Measurements from ENCODE around the gene PPP4C. TPM values are rescaled to one million over a fixed set of nuclear protein-coding genes. Genes with fewer than 3 reads are reported as not detected.

The PPP4C gene
- total RNA-seq, 1 donor from 2014 or later = 141 TPM

GRCh38 chr16:30060836-30061554, 14.8 kb upstream of the PPP4C start:
- Mint-ChIP-seq H3K4me1 (peaks cover 19% of the 10 kb centered on the region), H3K9me3 (no peaks in the 10 kb centered on the region), H3K27ac (ENCODE audit: unreplicated experiment) (no peak overlapping the region), H3K27me3 (ENCODE audit: low read depth) (no peaks in the 10 kb centered on the region), H3K4me3 (peak overlapping the region; percentile 21), H3K36me3 (ENCODE audit: low read depth) (no peaks in the 10 kb centered on the region)
- TF ChIP-seq, protein P1, sequence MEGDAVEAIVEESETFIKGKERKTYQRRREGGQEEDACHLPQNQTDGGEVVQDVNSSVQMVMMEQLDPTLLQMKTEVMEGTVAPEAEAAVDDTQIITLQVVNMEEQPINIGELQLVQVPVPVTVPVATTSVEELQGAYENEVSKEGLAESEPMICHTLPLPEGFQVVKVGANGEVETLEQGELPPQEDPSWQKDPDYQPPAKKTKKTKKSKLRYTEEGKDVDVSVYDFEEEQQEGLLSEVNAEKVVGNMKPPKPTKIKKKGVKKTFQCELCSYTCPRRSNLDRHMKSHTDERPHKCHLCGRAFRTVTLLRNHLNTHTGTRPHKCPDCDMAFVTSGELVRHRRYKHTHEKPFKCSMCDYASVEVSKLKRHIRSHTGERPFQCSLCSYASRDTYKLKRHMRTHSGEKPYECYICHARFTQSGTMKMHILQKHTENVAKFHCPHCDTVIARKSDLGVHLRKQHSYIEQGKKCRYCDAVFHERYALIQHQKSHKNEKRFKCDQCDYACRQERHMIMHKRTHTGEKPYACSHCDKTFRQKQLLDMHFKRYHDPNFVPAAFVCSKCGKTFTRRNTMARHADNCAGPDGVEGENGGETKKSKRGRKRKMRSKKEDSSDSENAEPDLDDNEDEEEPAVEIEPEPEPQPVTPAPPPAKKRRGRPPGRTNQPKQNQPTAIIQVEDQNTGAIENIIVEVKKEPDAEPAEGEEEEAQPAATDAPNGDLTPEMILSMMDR (conservative IDR thresholded peaks at IDR 0.05) = no peak
- DNase-seq (ENCODE audit: low read depth, low spot score) = no peak

GRCh38 chr16:30063278-30063892, 12.4 kb upstream of the PPP4C start:
- Mint-ChIP-seq H3K4me1 (peaks cover 33% of the 10 kb centered on the region), H3K27me3 (ENCODE audit: low read depth) (no peaks in the 10 kb centered on the region), H3K27ac (ENCODE audit: unreplicated experiment) (no peak overlapping the region), H3K36me3 (ENCODE audit: low read depth) (peaks cover 8% of the 10 kb centered on the region), H3K4me3 (peak overlapping the region; percentile 98), H3K9me3 (no peaks in the 10 kb centered on the region)
- TF ChIP-seq, protein P1 (conservative IDR thresholded peaks at IDR 0.05) = no peak
- DNase-seq (ENCODE audit: low read depth, low spot score) = no peak

DNA sequence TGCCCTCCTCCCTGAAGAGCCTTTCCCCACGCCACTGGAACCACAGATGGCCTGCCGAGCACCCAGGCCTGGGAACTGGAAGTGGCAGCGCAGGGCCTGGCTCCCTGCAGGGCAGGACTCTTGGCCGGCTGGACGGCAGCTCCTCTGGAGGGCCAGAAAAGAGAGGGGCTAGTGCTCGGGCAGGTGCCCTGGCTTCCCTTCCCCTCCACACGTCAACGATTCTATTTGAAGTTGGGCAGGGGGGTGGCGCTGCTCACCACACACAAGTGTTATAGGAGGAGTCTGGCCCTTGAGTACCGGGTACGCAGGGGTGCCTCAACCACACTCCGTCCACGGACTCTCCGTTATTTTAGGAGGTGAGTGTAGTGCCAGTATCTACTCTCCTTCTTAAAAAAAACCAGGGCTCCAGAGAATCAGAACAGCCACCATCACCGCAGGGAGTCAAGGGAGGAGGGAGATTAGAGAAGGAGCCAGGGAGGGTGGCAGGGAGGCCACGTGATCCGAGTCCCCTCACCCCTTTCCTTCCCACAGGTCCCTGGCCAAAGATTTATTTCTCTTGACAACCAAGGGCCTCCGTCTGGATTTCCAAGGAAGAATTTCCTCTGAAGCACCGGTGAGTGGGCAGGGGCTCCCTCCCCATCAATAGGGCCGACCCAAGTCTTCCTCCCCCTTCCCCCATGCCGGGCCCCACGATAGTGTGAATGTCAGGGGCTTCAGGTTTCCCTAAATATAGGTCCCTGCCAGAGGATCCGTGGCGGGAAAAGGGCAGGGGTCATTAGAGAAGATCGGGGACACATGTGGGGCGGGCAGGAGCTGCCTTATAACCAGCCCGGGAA, 11.7 kb upstream of the PPP4C start:
- H3K27ac Mint-ChIP-seq (ENCODE audit: unreplicated experiment) = peak overlapping the region; percentile 95
- peaks cover 38% of the 10 kb centered on the region for H3K4me1 Mint-ChIP-seq
- no peaks in the 10 kb centered on the region for H3K27me3 Mint-ChIP-seq (ENCODE audit: low read depth)
- peaks cover 13% of the 10 kb centered on the region for H3K36me3 Mint-ChIP-seq (ENCODE audit: low read depth)
- DNase-seq (ENCODE audit: low read depth, low spot score) = no peak
- H3K9me3 Mint-ChIP-seq = no peaks in the 10 kb centered on the region
- peak overlapping the region; percentile 98 for H3K4me3 Mint-ChIP-seq
- TF ChIP-seq, protein P1 (conservative IDR thresholded peaks at IDR 0.05) = no peak

- Mint-ChIP-seq H3K4me1 (peaks cover 43% of the 10 kb centered on the region), H3K36me3 (ENCODE audit: low read depth) (peaks cover 18% of the 10 kb centered on the region), H3K27me3 (ENCODE audit: low read depth) (no peaks in the 10 kb centered on the region), H3K27ac (ENCODE audit: unreplicated experiment) (no peak overlapping the region), H3K4me3 (peak overlapping the region; percentile 98), H3K9me3 (no peaks in the 10 kb centered on the region)
- DNase-seq (ENCODE audit: low read depth, low spot score) = no peak
- TF ChIP-seq, protein P1 (conservative IDR thresholded peaks at IDR 0.05) = no peak
Observed at GRCh38 chr16:30064729-30065101, 11.1 kb upstream of the PPP4C start.

GRCh38 chr16:30065102-30065942, 10.5 kb upstream of the PPP4C start, which contains the start of gene ALDOA:
TSS of gene ALDOA (plus strand) at chr16:30065760. CDS start at chr16:30066898, 1,138 bp downstream.
- Mint-ChIP-seq H3K27ac (ENCODE audit: unreplicated experiment) (peak within 1 kb of the TSS; percentile 98), H3K9me3 (no peaks in the 10 kb centered on the region), H3K4me1 (peaks cover 43% of the 10 kb centered on the region), H3K4me3 (peak within 1 kb of the TSS; percentile 98), H3K27me3 (ENCODE audit: low read depth) (no peaks in the 10 kb centered on the region), H3K36me3 (ENCODE audit: low read depth) (peaks cover 18% of the 10 kb centered on the region)
- DNase-seq (ENCODE audit: low read depth, low spot score) = peak; percentile 86
- TF ChIP-seq, protein P1 (conservative IDR thresholded peaks at IDR 0.05) = no peak
